ENCODE measurements around the gene ZBP1.

GRCh38 chr20:57649617-57650015 is 29.4 kb upstream of the ZBP1 start:
- TF ChIP-seq, protein P1, sequence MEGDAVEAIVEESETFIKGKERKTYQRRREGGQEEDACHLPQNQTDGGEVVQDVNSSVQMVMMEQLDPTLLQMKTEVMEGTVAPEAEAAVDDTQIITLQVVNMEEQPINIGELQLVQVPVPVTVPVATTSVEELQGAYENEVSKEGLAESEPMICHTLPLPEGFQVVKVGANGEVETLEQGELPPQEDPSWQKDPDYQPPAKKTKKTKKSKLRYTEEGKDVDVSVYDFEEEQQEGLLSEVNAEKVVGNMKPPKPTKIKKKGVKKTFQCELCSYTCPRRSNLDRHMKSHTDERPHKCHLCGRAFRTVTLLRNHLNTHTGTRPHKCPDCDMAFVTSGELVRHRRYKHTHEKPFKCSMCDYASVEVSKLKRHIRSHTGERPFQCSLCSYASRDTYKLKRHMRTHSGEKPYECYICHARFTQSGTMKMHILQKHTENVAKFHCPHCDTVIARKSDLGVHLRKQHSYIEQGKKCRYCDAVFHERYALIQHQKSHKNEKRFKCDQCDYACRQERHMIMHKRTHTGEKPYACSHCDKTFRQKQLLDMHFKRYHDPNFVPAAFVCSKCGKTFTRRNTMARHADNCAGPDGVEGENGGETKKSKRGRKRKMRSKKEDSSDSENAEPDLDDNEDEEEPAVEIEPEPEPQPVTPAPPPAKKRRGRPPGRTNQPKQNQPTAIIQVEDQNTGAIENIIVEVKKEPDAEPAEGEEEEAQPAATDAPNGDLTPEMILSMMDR (IDR thresholded peaks at IDR 0.05), result no peak
- TF ChIP-seq POLR2AphosphoS5 (IDR thresholded peaks at IDR 0.05), result no peak
